Thoracic aorta (tissue), 2 donors: ENCODE results near the gene PNCK. TPM values are rescaled to one million over a fixed set of nuclear protein-coding genes. Genes with fewer than 3 reads are reported as not detected.
A peak's percentile ranks its signal among the peaks of the same experiment; 100 is the strongest.

ENCODE experiments used
- ATAC-seq: fragments of 150-250 bp; one replicate; pipeline ENCODE4 v1.8.0; 2017; ENCODE audit warnings: low read depth; ENCODE audit not compliant: insufficient number of reproducible peaks, low FRiP score
- DNase-seq: peaks from one replicate; pipeline ENCODE4 v3.0.0-alpha.2; 2020; ENCODE audit warnings: low spot score
- H3K27ac ChIP-seq, 2 donors: fragments of 200-600 bp; sonication (generic); 1 replicate in 1 of 2; 2 replicates in 1 of 2; pipeline ENCODE4 v1.5.1; 2016; ENCODE audit warnings: mild to moderate bottlenecking in 2 of 2, moderate library complexity in 2 of 2
- H3K27me3 ChIP-seq: fragments of 200-600 bp; sonication (generic); replicated peaks from 2 replicates; pipeline ENCODE4 v1.6.0; 2016; ENCODE audit warnings: mild to moderate bottlenecking; ENCODE audit not compliant: insufficient read depth
- H3K36me3 ChIP-seq: fragments of 200-600 bp; sonication (generic); one replicate; pipeline ENCODE4 v1.5.1; 2016
- H3K4me1 ChIP-seq, 2 donors: fragments of 200-600 bp; sonication (generic); 1 replicate in 1 of 2; 2 replicates in 1 of 2; pipeline versions ENCODE4 v1.5.1 to v1.6.0; 2016; ENCODE audit warnings: low read depth in 2 of 2, mild to moderate bottlenecking in 1 of 2; ENCODE audit not compliant: control insufficient read depth in 1 of 2
- H3K4me3 ChIP-seq: fragments of 200-600 bp; sonication (generic); 2 replicates; pipeline ENCODE4 v1.5.1; 2016; ENCODE audit warnings: mild to moderate bottlenecking
- H3K9me3 ChIP-seq: fragments of 200-600 bp; sonication (generic); 2 replicates; pipeline ENCODE4 v1.5.1; 2016
- CTCF ChIP-seq: fragments of 200-600 bp; sonication (generic); IDR thresholded peaks from one replicate; pipeline ENCODE4 v1.5.1; 2019; ENCODE audit warnings: antibody characterized with exemption
- total RNA-seq, 2 donors: library from RNA; depleted of rRNA; stranded (reverse); fragments of >200 nt; gene quantifications; one replicate each; pipeline versions ENCODE4 v1.1.0 to v1.2.3, GENCODE V29; 2016

The PNCK gene
- total RNA-seq, 2 donors from 2014 or later = 1.2 to 3.2 TPM

- H3K27ac ChIP-seq = no peak overlapping the region
- peak overlapping the region; percentile 65 for H3K4me3 ChIP-seq
- no peak for TF ChIP-seq CTCF
- no peaks in the 10 kb centered on the region for H3K9me3 ChIP-seq
- no peaks in the 10 kb centered on the region for H3K36me3 ChIP-seq
- H3K4me1 ChIP-seq = peaks cover 0 to 8% of the 10 kb centered on the region in 2 donors
- ATAC-seq (no peak), DNase-seq (no peak)
- no peaks in the 10 kb centered on the region for H3K27me3 ChIP-seq
These were observed 14.9 kb upstream of the PNCK start for GRCh38 chrX:153688506-153688905.

DNA sequence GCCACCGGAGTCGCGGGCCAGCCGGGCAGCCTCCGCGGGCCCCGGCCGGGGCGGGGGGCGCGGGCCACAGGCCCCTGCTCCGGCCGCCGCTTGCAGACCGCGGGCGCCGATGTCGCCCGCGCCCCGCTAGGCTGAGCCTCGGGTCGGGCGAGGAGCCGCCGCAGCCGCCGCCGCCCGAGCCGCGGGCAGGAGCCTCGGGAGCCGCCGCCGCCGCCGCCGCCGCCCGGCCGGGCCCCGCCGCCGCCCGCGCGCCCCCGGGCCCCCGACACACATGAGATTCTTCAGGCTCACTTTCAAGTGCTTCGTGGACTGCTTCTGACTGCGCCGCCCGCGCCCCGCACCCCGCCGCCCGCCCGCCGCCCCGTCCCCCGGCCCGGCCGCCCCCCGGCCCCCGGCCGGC, 14.5 kb upstream of the PNCK start:
- ATAC-seq (no peak), DNase-seq (no peak)
- peaks cover 0 to 8% of the 10 kb centered on the region in 2 donors for H3K4me1 ChIP-seq
- H3K4me3 ChIP-seq = no peak overlapping the region
- no peaks in the 10 kb centered on the region for H3K9me3 ChIP-seq
- no peak for TF ChIP-seq CTCF
- H3K36me3 ChIP-seq = no peaks in the 10 kb centered on the region
- H3K27ac ChIP-seq = no peak overlapping the region
- no peaks in the 10 kb centered on the region for H3K27me3 ChIP-seq

GRCh38 chrX:153687121-153688039, 13.8 kb upstream of the PNCK start, which contains the start of gene SLC6A8:
SLC6A8 (plus strand) TSS chrX:153687926; CDS start chrX:153688575, 649 bp downstream.
- no peak for DNase-seq
- peak within 1 kb of the TSS in 1 of 2 donors; percentile 41 for H3K27ac ChIP-seq

GRCh38 chrX:153686711-153687110, 13.1 kb upstream of the PNCK start:
- DNase-seq (no peak), ATAC-seq (no peak)
- no peak for TF ChIP-seq CTCF
- Histone ChIP-seq H3K4me3 (no peak overlapping the region), H3K9me3 (no peaks in the 10 kb centered on the region), H3K4me1 (peaks cover 0 to 8% of the 10 kb centered on the region in 2 donors), H3K27me3 (no peaks in the 10 kb centered on the region), H3K27ac (no peak overlapping the region), H3K36me3 (no peaks in the 10 kb centered on the region)

More at GRCh38 chrX:153687121-153688039, 13.8 kb upstream of the PNCK start, which contains the start of gene SLC6A8:
- Histone ChIP-seq H3K36me3 (no peaks in the 10 kb centered on the region), H3K4me1 (peaks cover 0 to 8% of the 10 kb centered on the region in 2 donors), H3K27me3 (no peaks in the 10 kb centered on the region), H3K4me3 (peak within 1 kb of the TSS; percentile 65), H3K9me3 (no peaks in the 10 kb centered on the region)
- ATAC-seq = peak; percentile 65
- peak; percentile 27 for TF ChIP-seq CTCF
